H4 (cell line): ENCODE results near the gene UBIAD1. TPM values are rescaled to one million over a fixed set of nuclear protein-coding genes. Genes with fewer than 3 reads are reported as not detected.
"Not testable (repeated sequence)": the region's sequence is repeated elsewhere in the genome, so short reads cannot be mapped to it uniquely, and the experiment has no call there.

Experiments
- DNase-seq: peaks from one replicate; pipeline ENCODE4 v3.0.0-alpha.2; 2015; ENCODE audit warnings: low spot score
- total RNA-seq: library from RNA; depleted of rRNA; stranded (reverse); fragments of >200 nt; shearing (Covaris generic); gene quantifications from 2 replicates; pipeline ENCODE4 v1.2.3, GENCODE V29; 2014

The UBIAD1 gene
- total RNA-seq, 1 experiment from 2014 or later: 12.8 TPM

DNA sequence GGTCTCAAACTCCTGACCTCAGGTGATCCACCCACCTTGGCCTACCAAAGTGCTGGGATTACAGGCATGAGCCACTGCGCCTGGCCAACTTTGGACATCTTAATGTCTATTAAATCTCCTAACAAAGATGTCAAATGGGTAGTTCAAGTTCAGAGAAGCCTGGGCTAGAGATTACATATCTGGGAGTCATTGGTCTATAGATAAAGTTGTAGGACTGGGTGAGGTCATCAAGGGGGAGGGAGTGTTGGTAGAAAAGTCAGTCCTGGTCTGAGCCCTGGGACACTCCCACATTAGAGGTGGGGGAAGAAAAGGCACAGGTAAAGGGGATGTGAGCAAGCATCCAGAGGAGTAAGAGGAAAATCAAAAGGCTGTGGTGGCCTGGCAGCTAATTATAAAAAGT is 6.6 kb downstream of the UBIAD1 start:
- no peak for DNase-seq

GRCh38 chr1:11280719-11281376 is 7.8 kb downstream of the UBIAD1 start:
- DNase-seq: no peak

DNA sequence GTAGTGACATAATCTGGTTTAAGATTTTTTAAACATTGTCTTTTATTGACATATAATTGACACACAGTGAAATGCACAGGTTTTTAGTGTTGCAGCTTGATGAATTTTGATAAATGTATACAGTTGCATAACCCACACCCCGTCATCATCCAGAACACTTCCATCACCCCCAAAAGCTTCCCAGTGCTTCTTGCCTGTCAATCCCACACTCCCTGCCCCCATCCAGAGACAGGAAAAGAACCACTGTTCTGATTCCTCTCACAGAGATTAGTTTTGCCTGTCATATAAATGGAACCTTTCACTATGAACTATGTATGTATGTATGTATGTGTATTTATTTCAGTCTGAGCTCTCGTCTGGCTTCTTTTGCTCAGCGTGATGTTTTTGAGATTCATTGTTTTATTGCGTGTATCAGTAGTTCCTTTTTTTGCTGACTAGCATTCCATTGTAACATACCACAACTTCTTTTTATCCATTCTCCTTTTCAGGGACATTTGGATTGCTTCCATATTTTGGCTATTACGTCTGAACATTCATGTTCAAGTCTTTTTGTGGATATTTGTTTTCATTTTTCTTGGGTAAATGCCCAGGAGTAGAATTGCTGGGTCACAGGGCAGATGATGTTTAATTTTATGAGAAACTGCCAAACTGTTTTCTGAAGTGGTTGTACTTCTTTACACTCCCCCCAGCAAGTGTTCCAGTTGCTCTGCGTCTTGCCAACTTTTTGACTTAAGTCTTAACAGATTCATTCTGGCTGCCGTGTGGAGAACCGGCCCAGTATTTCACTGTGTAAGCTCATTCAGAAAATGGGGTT is 8.7 kb downstream of the UBIAD1 start:
- DNase-seq: no peak

GRCh38 chr1:11283151-11283550 is 10.2 kb downstream of the UBIAD1 start:
- no peak for DNase-seq

DNA sequence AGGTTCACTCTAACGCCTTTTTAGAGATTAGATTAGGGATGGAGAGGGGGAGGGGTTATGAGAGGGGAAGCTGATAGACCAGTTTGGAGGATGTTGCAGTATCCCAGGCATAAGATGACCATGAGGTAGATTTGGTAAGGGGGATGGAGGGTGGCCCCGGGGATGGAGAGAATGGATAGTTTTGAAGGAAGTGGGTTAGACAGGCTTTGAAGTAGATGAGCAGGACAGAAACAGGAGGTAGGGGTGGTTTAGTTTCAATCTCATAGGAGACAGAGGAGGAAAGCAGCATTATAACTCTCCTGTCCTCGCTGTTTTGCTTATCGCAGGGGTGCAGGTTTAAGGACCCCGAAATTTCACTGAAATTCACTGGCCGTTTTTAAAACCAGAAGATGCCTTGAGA is 11.8 kb downstream of the UBIAD1 start:
- no peak for DNase-seq

GRCh38 chr1:11285883-11286734 is 13.1 kb downstream of the UBIAD1 start:
- no peak for DNase-seq

DNA sequence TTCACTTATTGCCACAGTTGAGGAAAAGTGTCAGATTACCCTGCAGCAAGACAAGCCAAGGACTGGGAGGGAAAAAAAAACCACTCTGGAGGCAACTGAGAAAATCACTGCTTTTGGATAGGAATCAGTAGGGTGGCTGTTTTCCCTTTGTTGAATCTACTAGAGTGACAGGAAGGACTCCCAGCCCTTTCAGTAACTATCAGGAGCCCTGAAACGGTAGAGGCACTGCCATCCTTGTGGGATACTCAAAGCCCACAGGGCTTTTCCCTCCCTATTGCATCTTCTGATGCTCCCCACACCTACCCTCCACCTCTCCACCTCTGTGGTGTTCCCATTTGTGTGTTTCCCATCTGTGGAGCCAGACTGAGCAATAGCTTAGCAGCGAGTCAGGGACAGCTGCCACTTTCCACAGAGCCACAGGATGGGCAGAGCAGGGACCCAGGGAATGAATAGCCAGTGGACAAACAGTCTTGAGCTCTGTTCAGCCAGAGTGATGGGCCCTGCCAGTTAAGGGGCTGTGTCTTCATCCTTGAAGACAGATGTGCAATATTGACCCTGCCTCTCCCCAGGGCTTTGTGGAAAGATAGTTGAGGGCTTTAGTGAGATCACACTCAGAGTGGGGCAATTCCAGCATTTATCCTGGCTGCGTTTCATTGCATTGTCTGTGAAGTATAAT is 13.9 kb downstream of the UBIAD1 start:
- DNase-seq: no peak

- no peak for DNase-seq
Measured at GRCh38 chr1:11289064-11289463, 16.1 kb downstream of the UBIAD1 start.

GRCh38 chr1:11291049-11291448 is 18.1 kb downstream of the UBIAD1 start:
- DNase-seq: no peak

- no peak for DNase-seq
Measured at GRCh38 chr1:11293856-11294255, 20.9 kb downstream of the UBIAD1 start.

DNA sequence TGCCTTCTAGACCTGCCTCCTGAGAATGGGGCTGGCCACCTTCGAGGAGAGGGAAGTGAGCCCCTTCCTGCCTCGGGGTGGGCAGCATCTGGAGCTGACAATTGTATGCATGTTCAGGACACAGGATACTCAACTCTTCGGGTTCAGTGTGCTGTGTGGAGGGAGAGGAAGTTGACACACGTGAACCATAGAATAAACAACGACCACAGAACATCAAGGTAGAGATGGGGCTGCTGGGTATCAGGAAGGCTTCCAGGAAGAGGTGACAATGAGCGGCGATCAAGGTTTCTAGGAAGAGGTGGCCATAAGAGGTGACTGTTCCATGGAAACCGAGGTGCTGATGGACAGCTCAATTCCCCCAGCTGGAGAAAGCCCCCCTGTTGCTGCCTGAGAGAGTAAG is 22.0 kb downstream of the UBIAD1 start:
- no peak for DNase-seq

GRCh38 chr1:11295905-11296304 is 22.9 kb downstream of the UBIAD1 start:
- DNase-seq: no peak

GRCh38 chr1:11297774-11298173 is 24.8 kb downstream of the UBIAD1 start:
- not testable (repeated sequence) for DNase-seq

GRCh38 chr1:11298390-11299224 is 25.6 kb downstream of the UBIAD1 start:
- no peak for DNase-seq

DNA sequence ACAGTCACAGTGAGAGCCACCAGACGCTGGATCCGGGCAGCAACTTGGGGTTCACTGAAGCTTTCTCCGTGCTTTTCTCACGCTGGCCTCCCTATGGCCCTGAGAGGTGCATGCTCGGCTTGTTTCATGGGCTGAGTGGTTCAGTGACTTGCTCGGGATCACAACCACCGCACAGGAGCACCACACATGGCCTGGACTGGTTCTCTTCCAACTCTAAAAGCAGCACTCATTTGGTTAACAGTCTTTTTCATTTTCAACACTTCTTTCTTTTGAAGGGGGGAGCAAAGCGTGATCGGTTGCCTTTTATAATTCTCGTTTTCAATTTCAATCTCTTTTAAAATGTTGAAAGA is 26.2 kb downstream of the UBIAD1 start:
- DNase-seq: no peak

DNA sequence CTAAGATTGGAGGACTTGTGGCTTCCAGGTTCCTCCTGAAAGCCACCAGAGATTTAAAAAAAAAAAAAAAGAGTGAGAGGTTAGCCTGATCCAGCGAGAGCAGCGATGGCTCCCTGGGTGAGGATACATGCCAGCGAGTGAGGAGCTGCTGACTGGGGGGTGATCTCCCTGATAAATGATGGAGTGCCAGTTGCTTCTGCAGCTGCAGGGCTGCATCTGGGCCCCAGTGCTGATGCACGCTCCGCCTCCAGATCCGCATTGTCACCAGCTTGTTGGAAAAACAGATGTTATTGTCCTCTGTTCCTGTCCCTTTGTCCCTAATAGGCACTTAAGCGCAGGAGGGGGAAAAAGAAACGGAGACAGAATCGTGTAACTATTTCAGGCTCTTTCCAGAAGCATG is 28.6 kb downstream of the UBIAD1 start:
- no peak for DNase-seq

DNA sequence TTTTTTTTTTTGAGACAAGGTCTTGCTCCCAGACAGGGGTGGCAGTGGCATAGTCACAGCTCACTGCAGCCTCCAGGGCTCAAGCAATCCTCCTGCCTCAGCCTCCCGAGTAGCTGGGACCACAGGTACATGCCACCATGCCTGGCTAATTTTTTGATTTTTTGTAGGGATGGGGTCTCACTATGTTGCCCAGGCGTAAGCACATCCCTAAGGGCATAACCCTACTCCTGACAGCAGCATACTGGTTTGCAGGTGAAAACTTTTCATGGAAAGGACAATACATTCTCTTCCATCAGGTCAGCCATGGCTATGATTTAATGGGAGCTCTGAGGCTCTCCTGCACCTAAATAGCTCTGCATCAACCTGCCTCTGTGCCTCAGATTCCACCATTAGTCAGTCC is 29.4 kb downstream of the UBIAD1 start:
- DNase-seq: no peak

- DNase-seq: not testable (repeated sequence)
Measured at GRCh38 chr1:11305516-11305915, 32.5 kb downstream of the UBIAD1 start.

- no peak for DNase-seq
Measured at GRCh38 chr1:11307852-11308251, 34.9 kb downstream of the UBIAD1 start.

GRCh38 chr1:11308699-11309224 is 35.8 kb downstream of the UBIAD1 start:
- no peak for DNase-seq

DNA sequence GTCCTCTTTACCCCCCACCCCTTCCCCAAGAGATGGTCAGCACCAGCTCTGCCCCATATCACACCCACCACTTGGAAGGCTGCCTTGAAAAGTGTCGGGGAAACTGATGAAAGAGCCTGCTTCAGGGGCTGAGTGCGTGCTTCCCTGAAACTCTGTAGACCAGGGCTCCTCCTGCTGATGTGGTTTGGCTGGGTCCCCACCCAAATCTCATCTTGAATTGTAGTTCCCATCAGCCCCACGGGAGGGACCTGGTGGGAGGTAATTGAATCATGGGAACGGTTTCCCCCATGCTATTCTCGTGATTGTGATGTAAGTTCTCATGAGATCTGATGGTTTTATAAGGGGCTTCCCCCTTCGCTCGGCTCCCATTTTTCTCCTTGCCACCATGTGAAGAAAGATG is 36.4 kb downstream of the UBIAD1 start:
- DNase-seq: no peak
